Esophagus squamous epithelium (tissue), 4 donors: ENCODE data around the gene ZNF366.

ENCODE experiments used
- CTCF ChIP-seq, 6 experiments: fragments of 450-650 bp in 4 of 6; fragments of 200-600 bp in 2 of 6; sonication (generic) in 2 of 6; IDR thresholded peaks; one replicate each; pipeline ENCODE4 v1.5.1; 2016 to 2019; ENCODE audit warnings: antibody characterized with exemption in 6 of 6, mild to moderate bottlenecking in 4 of 6, moderate library complexity in 4 of 6
- POLR2A ChIP-seq, 4 donors: fragments of 450-650 bp; IDR thresholded peaks; one replicate each; pipeline ENCODE4 v1.6.1; 2017; ENCODE audit warnings: antibody characterized with exemption in 4 of 4, mild to moderate bottlenecking in 4 of 4, moderate library complexity in 3 of 4

DNA sequence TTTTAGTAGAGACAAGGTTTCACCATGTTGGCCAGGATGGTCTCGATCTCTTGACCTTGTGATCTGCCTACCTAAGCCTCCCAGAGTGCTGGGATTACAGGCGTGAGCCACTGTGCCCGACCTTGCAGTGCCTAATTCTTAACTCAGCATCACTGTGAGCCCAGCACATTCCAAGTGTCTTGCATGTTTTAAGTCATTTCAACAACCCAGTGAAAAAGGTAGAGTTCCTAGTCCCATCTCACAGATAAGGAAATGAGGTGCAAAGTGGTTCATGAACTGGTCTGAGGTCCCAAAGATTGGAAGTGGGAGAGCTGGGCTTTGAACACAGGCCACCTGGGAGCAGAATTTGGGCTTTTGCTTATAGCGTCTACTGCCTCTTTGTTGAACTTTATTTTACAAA is 68.0 kb downstream of the ZNF366 start:
- TF ChIP-seq CTCF (IDR thresholded peaks at IDR 0.05) (no peak), POLR2A (IDR thresholded peaks at IDR 0.05) (no peak)
